Measurements from ENCODE around the gene NLN. TPM values are rescaled to one million over a fixed set of nuclear protein-coding genes. Genes with fewer than 3 reads are reported as not detected.

Gene NLN
- total RNA-seq, 1 donor from 2014 or later: 94.3 TPM

- Mint-ChIP-seq H3K27me3 (ENCODE audit: insufficient read depth, low read depth) (no peaks in the 10 kb centered on the region), H3K27ac (no peak overlapping the region), H3K9me3 (peaks cover 4% of the 10 kb centered on the region), H3K4me1 (no peaks in the 10 kb centered on the region), H3K4me3 (no peak overlapping the region), H3K36me3 (no peaks in the 10 kb centered on the region)
- H3K4me2 ChIP-seq: no peak overlapping the region
- no peaks in the 10 kb centered on the region for H3F3A ChIP-seq (ENCODE audit: low read depth)
- no peak overlapping the region for H2AFZ ChIP-seq (replicated peaks)
- TF ChIP-seq CTCF (IDR thresholded peaks at IDR 0.05) (no peak), EZH2phosphoT487 (IDR thresholded peaks at IDR 0.05) (no peak), EZH2 (IDR thresholded peaks at IDR 0.05) (no peak)
- no peak overlapping the region for H3K27ac ChIP-seq
- H3K4me1 ChIP-seq: no peaks in the 10 kb centered on the region
- H3K9me3 ChIP-seq (ENCODE audit: low read depth): no peaks in the 10 kb centered on the region
- H3K9ac ChIP-seq: no peak overlapping the region
- H3K27me3 ChIP-seq: no peaks in the 10 kb centered on the region
- H4K20me1 ChIP-seq (ENCODE audit: low read depth): no peaks in the 10 kb centered on the region
- H3K79me2 ChIP-seq (ENCODE audit: low read depth): no peaks in the 10 kb centered on the region
- H3K4me3 ChIP-seq: no peak overlapping the region
- no peaks in the 10 kb centered on the region for H3K36me3 ChIP-seq
- no peak for DNase-seq (ENCODE audit: low spot score)
Observed at GRCh38 chr5:65876496-65876895, 154.5 kb downstream of the NLN start.

- no peaks in the 10 kb centered on the region for H3K36me3 Mint-ChIP-seq
- Histone ChIP-seq H3F3A (ENCODE audit: low read depth) (no peaks in the 10 kb centered on the region), H3K79me2 (ENCODE audit: low read depth) (no peaks in the 10 kb centered on the region), H3K27me3 (no peaks in the 10 kb centered on the region), H3K4me3 (no peak overlapping the region), H3K4me1 (no peaks in the 10 kb centered on the region), H3K9me3 (ENCODE audit: low read depth) (no peaks in the 10 kb centered on the region), H2AFZ (replicated peaks) (no peak overlapping the region), H3K27ac (no peak overlapping the region), H4K20me1 (ENCODE audit: low read depth) (no peaks in the 10 kb centered on the region), H3K9ac (no peak overlapping the region), H3K4me2 (no peak overlapping the region), H3K36me3 (no peaks in the 10 kb centered on the region)
- no peak overlapping the region for H3K4me3 Mint-ChIP-seq
- H3K27me3 Mint-ChIP-seq (ENCODE audit: insufficient read depth, low read depth): no peaks in the 10 kb centered on the region
- no peak for TF ChIP-seq EZH2 (IDR thresholded peaks at IDR 0.05)
- TF ChIP-seq EZH2phosphoT487 (IDR thresholded peaks at IDR 0.05): no peak
- TF ChIP-seq CTCF (IDR thresholded peaks at IDR 0.05): no peak
- no peak for DNase-seq (ENCODE audit: low spot score)
- H3K9me3 Mint-ChIP-seq: peaks cover 5% of the 10 kb centered on the region
- no peaks in the 10 kb centered on the region for H3K4me1 Mint-ChIP-seq
- no peak overlapping the region for H3K27ac Mint-ChIP-seq
Observed at GRCh38 chr5:65876970-65877369, 155.0 kb downstream of the NLN start.

Other genes starting within 250 kb of the NLN start
- gene ADAMTS6, start 240.3 kb upstream of the NLN start, total RNA-seq (ENCODE audit: low replicate concordance): 7.1 and 14.3 TPM in 2 replicates
- gene CENPK, start 159.0 kb upstream of the NLN start, total RNA-seq (ENCODE audit: low replicate concordance): 73.7 and 134 TPM in 2 replicates
- 60.2 and 89.9 TPM in 2 replicates for gene PPWD1, start 158.9 kb upstream of the NLN start, total RNA-seq (ENCODE audit: low replicate concordance)
- gene TRIM23, start 97.9 kb upstream of the NLN start, total RNA-seq (ENCODE audit: low replicate concordance): 15.5 and 16.6 TPM in 2 replicates
- 5.7 and 8.4 TPM in 2 replicates for gene SHLD3, start 97.2 kb upstream of the NLN start, total RNA-seq (ENCODE audit: low replicate concordance)
- gene TRAPPC13, start 97.2 kb upstream of the NLN start, total RNA-seq (ENCODE audit: low replicate concordance): 32.6 and 53.1 TPM in 2 replicates
- 5.5 and 6.8 TPM in 2 replicates for gene SGTB, start 96 bp upstream of the NLN start, total RNA-seq (ENCODE audit: low replicate concordance)
- 46.5 and 77.6 TPM in 2 replicates for gene ERBIN, start 204.4 kb downstream of the NLN start, total RNA-seq (ENCODE audit: low replicate concordance)

Data from neural progenitor cell (in vitro differentiated cells).